HG03439 (cell line): ENCODE measurements around the gene ZNF786.
"Not testable (repeated sequence)": the region's sequence is repeated elsewhere in the genome, so short reads cannot be mapped to it uniquely, and the experiment has no call there.

Experiments used
- ATAC-seq: cut with Tn5 transposase; IDR thresholded peaks from one replicate; pipeline ENCODE4 v1.9.1; 2021; ENCODE audit warnings: mild to moderate bottlenecking, moderate library complexity; ENCODE audit not compliant: unreplicated experiment

ZNF786 gene

DNA sequence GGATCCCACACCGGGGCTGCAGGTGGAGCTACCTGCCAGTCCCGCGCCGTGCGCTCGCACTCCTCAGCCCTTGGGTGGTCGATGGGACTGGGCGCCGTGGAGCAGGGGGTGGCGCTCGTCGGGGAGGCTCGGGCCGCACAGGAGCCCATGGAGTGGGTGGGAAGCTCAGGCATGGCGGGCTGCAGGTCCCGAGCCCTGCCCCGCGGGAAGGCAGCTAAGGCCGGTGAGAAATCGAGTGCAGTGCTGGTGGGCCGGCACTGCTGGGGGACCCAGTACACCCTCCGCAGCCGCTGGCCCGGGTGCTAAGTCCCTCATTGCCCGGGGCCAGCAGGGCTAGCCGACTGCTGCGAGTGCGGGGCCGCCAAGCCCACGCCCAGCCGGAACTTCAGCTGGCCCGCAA lies 51.9 kb downstream of the ZNF786 start:
- not testable (repeated sequence) for ATAC-seq

DNA sequence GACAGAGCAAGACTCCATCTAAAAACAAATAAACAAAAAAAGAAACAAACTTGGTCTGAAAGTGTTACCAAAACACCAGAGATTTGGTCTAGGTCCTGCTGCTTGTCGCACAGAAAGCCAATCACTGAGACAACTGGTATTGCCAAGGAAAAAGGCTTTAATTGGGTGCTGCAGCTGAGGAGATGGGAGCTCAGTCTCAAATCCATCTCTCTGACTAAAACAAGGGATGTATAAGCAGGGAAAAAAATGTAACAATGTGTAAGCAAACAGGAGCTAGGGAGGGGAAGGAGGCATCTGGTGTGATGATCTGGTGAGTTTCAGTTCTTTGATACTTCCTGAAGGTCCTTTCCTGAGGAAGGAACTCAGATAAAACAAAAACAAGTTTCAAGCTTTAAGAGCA lies 53.8 kb downstream of the ZNF786 start:
- no peak for ATAC-seq

DNA sequence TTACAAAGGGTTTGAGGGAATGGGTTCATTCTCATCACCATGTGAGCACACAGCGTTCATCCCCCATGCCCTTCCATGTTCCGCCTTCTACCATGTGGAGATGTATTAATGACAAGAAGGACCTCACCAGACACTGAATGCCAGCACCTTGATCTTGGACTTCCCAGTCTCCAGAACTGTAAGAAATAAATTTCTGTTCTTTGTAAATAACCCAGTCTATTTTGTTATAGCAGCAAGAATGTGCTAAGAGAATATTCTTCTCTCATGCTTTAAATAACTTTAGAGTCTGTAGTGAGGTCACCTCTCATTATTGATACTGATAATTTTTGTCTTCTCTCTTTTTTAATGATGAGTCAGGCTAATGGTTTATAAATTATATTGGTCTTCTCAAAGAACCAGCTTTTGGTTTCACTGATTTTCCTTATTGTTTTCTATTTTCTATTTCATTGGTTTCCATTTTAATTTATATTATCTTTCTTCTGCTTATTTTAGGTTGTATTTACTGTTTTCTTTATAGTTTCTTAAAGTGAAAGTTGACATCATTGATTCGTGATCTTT lies 59.1 kb downstream of the ZNF786 start:
- ATAC-seq = no peak

- ATAC-seq = not testable (repeated sequence)
Measured at GRCh38 chr7:149030439-149030838, 60.1 kb downstream of the ZNF786 start.

DNA sequence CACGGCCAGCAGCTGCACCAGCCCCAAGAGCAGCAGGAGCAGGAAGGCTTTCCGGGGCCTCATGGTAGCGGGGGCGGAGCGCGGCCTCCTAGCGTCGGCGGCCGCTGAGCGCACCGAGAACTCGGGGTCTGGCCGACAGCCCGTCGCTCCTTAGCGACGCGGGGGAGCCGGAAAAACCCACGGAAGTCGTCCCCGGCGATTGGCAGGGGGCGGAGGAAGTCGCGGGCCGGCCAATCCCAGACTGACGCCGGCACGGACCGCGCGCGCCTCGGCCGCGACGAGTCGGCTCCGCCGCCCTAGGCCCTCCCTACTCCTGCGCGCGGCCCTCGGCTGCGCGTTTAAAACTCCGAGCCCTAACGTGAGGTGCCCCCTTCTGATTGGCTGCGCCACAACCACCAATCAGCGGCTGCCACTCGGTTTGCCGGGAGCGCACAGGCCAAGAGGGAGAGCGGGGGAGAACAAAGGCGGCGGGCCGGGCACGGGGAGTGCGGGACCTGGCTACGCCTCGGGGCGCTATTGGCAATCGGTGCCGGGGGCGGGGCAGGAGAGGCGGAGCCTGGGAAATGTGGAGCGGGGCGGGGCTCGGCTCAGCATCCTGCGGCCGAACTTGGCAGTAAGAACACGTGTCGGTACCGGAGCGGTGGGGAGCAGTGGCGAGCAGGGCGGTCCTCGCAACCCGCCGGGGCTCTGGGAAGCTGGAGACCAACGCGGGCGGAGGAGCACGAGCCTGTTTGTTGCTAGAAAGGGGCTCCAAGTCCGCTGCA lies 62.0 kb downstream of the ZNF786 start, which contains the start of gene PDIA4:
PDIA4 (minus strand) TSS at position 160 of the 764 bp plus-strand sequence; CDS start at position 63, 97 bp downstream.
- ATAC-seq = peak; percentile 95

GRCh38 chr7:149027611-149028345 lies 62.7 kb downstream of the ZNF786 start:
- ATAC-seq = no peak

- ATAC-seq = no peak
Measured at GRCh38 chr7:149027055-149027454, 63.5 kb downstream of the ZNF786 start.

DNA sequence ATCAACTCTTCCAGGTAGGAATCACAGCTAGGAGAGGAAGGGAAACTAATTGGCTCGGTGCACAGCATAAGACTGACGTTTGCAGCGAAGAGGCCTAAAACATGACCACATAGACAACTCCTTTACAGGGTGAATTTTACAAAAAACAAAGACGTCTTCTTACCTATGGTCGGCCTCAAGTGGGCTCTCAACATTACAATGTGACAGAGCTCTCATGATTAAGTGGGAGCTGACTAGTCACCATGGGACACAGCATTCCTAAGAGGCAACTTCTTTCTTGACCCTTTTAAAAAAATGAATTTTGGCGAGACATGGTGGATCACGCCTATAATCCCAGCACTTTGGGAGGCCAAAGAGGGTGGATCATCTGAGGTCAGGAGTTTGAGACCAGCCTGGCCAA lies 66.9 kb downstream of the ZNF786 start:
- no peak for ATAC-seq

GRCh38 chr7:149022756-149023360 lies 67.7 kb downstream of the ZNF786 start:
- ATAC-seq = no peak

GRCh38 chr7:149021725-149022062 lies 68.8 kb downstream of the ZNF786 start:
- ATAC-seq = no peak

DNA sequence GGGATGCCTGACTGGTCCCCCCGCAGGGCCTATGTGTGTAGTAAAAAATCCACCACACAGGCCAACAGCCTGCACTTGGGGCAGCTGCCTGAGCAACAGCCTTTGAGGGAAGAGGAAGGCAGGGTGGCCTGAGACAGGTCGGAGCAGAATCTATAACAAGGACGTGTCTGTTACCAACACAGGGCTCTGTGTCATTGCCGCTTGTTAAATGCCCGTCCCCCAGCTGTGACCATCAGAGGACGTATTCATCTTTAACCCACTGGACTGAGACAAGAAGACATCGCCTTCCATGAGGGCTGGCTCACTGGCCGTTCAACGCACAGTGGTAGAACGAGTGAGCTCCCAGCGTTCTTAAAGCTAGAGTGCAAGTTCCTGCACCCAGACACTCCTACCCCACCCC lies 70.0 kb downstream of the ZNF786 start:
- no peak for ATAC-seq
